Measurements from ENCODE around the gene R3HDM1. TPM values are rescaled to one million over a fixed set of nuclear protein-coding genes. Genes with fewer than 3 reads are reported as not detected.
"Not testable (repeated sequence)": the region's sequence is repeated elsewhere in the genome, so short reads cannot be mapped to it uniquely, and the experiment has no call there.

Gene R3HDM1
- total RNA-seq, 1 donor, result 17.5 TPM

GRCh38 chr2:135637456-135638087, 106.3 kb downstream of the R3HDM1 start:
- DNase-seq (ENCODE audit: low read depth in 2 of 3, low spot score in 2 of 3), result no peak

- no peak for DNase-seq (ENCODE audit: low read depth in 2 of 3, low spot score in 2 of 3)
Observed at GRCh38 chr2:135638825-135639224, 107.5 kb downstream of the R3HDM1 start.

GRCh38 chr2:135641156-135642068, 110.1 kb downstream of the R3HDM1 start:
- DNase-seq (ENCODE audit: low read depth in 2 of 3, low spot score in 2 of 3), result no peak

- DNase-seq (ENCODE audit: low read depth in 2 of 3, low spot score in 2 of 3), result no peak
Observed at GRCh38 chr2:135647836-135648579, 116.7 kb downstream of the R3HDM1 start.

GRCh38 chr2:135650721-135651120, 119.4 kb downstream of the R3HDM1 start:
- DNase-seq (ENCODE audit: low read depth in 2 of 3, low spot score in 2 of 3), result no peak

GRCh38 chr2:135651717-135652116, 120.4 kb downstream of the R3HDM1 start:
- DNase-seq (ENCODE audit: low read depth in 2 of 3, low spot score in 2 of 3), result no peak

GRCh38 chr2:135654239-135654638, 123.0 kb downstream of the R3HDM1 start:
- DNase-seq (ENCODE audit: low read depth in 2 of 3, low spot score in 2 of 3), result not testable (repeated sequence)

GRCh38 chr2:135657806-135658582, 126.7 kb downstream of the R3HDM1 start:
- peak in 1 of 3 donors; percentile 5 for DNase-seq (ENCODE audit: low read depth in 2 of 3, low spot score in 2 of 3)

GRCh38 chr2:135662088-135662487, 130.8 kb downstream of the R3HDM1 start:
- no peak for DNase-seq (ENCODE audit: low read depth in 2 of 3, low spot score in 2 of 3)

- no peak for DNase-seq (ENCODE audit: low read depth in 2 of 3, low spot score in 2 of 3)
Observed at GRCh38 chr2:135663148-135663700, 131.9 kb downstream of the R3HDM1 start.

GRCh38 chr2:135664623-135665068, 133.4 kb downstream of the R3HDM1 start:
- no peak for DNase-seq (ENCODE audit: low read depth in 2 of 3, low spot score in 2 of 3)

GRCh38 chr2:135667045-135667444, 135.8 kb downstream of the R3HDM1 start:
- DNase-seq (ENCODE audit: low read depth in 2 of 3, low spot score in 2 of 3), result no peak

GRCh38 chr2:135674453-135674852, 143.2 kb downstream of the R3HDM1 start:
- no peak for DNase-seq (ENCODE audit: low read depth in 2 of 3, low spot score in 2 of 3)

GRCh38 chr2:135676031-135676430, 144.7 kb downstream of the R3HDM1 start:
- no peak for DNase-seq (ENCODE audit: low read depth in 2 of 3, low spot score in 2 of 3)

- no peak for DNase-seq (ENCODE audit: low read depth in 2 of 3, low spot score in 2 of 3)
Observed at GRCh38 chr2:135679125-135679524, 147.8 kb downstream of the R3HDM1 start.

- no peak for DNase-seq (ENCODE audit: low read depth in 2 of 3, low spot score in 2 of 3)
Observed at GRCh38 chr2:135685361-135685760, 154.1 kb downstream of the R3HDM1 start.

GRCh38 chr2:135688978-135689377, 157.7 kb downstream of the R3HDM1 start:
- no peak for DNase-seq (ENCODE audit: low read depth in 2 of 3, low spot score in 2 of 3)

GRCh38 chr2:135689679-135690078, 158.4 kb downstream of the R3HDM1 start:
- no peak for DNase-seq (ENCODE audit: low read depth in 2 of 3, low spot score in 2 of 3)

- no peak for DNase-seq (ENCODE audit: low read depth in 2 of 3, low spot score in 2 of 3)
Observed at GRCh38 chr2:135694711-135695110, 163.4 kb downstream of the R3HDM1 start.

GRCh38 chr2:135698838-135699237, 167.6 kb downstream of the R3HDM1 start:
- DNase-seq (ENCODE audit: low read depth in 2 of 3, low spot score in 2 of 3), result no peak
